ENCODE measurements around the gene NT5C1B.

NT5C1B gene

DNA sequence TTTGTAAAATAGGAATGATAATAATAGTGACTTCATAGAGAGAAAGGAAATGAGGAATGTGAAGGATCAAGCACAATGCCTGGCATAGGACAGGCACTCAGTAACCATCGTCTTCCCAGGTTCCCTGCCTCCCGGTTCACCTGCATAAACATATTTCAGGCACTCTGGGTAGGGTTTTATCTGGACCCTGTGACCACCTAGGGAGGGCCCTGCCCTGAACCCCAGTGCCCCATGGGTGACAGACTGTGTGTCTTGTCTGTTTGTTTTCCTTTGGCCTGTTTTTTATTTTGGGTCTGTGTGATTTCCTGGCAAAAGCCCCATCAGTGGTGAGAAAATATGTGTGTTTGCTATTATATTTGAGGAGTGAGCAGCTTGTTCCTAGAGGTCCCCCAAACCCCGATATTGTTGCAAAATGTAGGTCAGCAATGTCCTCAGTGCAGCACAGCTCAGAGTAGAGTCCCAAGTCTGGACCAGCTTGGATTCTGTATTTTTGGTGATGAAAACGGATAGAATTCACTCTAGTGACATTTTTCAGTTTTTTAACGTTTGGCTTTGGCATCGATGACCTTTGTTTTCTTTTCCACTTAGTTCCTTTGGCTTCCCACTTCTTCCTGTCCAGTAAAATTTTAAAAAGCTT lies 9.6 kb upstream of the NT5C1B start:
- no peak for DNase-seq

DNA sequence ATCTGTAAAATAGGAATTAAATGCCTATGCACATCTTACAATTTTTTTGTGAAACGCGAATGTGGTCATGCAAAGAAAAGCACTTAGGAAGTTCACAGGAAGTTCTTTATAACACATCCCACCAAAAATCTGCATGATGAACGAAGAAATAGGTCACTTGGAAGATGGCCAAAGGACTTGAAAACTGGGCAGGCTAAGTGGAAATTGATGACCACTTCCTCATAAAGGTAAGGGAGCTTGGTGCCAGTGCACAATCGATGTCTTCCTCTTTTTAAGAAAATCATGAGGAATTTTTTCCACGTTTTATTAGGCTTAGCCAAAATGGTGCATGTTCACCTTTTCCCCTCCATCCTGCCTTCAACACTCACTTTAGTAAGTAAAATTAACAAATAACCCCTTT lies 8.2 kb upstream of the NT5C1B start:
- DNase-seq = no peak

DNA sequence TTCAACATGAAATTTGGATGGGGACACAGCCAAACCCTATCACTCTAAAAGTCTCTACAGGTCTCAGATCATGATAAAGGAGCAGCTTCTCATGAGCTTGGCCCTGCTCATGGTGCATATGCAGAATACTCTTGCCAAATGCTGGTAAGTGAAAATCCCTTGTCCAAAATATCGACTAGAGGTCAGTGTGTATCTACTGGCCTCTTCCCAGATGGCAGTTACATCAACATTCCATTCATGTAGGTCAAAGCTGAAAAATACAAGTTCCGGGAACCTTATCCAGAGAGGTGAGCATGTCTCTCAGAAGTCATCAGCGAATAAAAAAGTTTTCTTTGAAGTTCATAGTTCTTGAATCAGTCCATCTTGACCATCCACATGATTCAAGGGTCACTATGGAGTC lies 7.6 kb upstream of the NT5C1B start:
- no peak for DNase-seq

DNA sequence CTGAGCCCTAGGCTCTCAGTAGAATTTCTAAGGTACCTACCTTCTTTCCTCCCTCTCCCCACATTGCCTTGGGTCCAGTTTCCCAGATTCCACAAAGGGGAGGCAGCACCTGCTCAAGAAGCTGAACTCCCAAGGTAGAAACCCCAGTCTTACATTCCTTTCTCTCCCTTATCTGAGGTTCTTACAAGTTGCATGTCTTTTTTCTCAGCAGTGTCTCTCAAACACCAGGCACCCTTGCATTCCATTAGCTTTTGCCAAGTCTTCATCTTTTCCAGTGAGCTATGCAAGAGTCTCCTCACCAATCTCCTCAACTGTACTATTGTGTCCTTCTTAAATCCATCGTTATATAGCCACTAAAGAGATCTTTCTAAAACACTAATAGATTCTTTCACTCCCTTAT lies 4.1 kb upstream of the NT5C1B start:
- no peak for DNase-seq

DNA sequence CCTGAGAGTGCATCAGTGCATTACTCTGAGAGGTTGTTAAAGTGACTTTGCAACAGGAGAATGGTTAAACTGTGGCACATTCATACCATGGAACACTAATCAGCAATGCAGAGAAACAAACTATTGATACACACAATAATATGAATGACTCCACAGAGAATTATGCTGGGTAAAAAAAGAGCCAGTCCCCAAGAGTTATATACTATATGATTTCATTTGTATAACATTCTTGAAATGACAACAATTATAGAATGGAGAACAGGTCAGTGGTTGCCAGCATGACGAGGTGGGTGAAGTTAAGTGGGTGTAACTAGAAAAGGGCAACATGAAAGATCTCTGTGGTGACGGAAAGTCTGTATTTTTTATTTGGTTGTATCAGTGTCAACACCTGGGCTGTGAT lies 3.0 kb upstream of the NT5C1B start:
- DNase-seq = no peak

DNA sequence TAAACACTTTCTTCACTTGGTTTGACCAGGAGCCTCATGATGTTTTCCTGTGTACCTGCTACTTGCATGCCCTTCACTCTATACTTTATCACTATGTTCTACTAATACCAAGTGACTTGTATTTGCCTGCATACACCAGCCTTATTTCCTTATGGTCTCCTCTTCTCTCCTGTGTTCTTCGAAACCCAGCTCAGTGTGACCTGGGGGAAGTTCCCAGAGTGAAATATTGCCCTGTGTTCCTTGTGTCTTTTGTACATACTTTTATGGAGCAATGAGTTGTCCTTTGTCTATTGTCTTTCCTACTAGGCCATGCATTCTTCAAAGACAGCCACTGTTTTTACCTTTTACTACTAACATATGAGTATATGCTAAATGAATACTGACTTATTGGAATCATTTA lies 567 bp downstream of the NT5C1B start:
- no peak for DNase-seq

DNA sequence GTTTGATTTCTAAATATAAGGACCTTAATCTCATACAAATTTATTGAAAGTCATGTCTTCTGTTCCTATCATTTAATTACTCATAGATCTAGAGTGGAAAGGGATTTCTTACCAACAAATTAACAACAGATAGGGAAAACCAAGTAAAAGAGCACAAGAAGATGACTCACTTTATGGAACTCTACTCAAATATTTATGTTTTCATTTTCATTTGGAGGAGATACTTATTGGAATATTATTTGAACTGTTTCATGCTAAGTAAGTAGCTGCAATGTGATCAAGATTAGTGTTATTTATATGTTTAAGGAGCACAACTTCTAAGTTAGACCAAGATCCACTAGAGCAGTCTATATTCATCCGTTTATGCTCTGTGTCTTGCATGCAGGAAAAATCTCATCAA lies 1.3 kb downstream of the NT5C1B start:
- DNase-seq = no peak

DNA sequence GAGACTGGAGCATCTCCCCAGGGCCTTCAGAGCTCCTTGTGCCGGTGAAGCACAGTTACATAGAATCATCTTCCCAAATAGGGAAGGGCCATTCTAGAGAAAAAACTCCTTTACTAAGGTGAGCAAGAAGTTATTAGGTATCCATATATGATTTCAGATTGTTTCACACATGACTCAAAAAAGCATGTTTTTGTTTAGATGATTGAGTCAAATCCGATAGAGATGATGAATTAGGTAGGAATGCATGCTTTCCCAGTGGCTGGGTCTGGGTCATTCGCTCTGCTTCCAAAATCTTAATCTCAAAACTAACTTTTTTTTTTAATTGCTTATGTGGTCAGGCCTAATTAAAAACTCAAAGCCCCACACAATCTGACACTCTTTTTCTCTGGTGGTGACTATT lies 3.8 kb downstream of the NT5C1B start:
- DNase-seq = no peak

DNA sequence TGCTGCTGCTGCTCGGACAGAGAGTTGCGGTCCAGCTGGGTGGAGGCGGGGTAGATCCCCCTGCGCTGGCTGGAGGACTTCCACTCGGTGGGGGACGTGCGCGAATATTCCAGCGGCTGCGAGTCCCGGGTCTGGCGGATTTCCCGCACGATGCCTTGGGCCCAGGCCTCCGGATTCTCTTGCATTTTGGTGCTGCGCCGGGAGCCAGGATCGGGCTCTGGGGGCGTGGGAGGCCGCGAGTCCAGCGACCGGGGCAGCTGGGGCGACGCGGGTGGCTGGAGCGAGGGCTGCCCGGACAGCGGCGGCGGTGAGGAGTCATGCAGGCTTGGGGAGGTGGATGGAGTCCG lies 4.8 kb downstream of the NT5C1B start:
- no peak for DNase-seq

DNA sequence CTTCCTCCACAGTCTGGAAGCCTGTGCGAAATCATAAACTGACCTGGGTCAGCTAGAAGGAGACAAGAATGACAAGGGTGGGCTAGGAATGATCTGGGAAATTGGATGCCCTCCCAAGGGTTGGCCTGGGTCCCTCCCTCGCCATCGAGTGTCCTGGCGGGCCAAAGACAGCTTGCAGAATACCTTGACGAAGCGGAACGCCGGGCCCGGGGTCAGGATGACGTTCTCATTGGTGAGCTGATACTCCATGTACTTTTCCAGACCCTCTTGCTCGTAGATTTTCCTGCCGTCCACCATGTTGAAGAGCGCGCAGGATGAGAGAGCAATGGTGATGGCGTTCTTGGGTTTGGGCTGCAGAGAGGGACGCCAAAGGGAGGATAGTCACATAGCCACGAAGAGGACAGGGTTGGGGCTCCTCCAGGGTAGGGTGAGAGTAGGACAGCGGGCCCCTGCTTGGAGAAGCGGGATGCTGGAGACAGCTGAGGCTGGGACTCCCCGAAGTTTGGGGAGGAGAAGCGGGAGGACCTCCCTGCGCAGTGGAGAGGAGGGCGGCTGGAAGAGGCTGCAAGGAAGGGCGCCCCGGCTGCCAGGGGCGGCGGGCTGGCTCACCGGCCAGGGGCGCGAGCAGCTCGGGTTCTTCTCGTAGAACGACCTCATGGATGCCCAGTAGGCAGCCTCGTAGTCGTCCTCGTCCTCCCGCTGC lies 5.3 kb downstream of the NT5C1B start:
- no peak for DNase-seq

DNA sequence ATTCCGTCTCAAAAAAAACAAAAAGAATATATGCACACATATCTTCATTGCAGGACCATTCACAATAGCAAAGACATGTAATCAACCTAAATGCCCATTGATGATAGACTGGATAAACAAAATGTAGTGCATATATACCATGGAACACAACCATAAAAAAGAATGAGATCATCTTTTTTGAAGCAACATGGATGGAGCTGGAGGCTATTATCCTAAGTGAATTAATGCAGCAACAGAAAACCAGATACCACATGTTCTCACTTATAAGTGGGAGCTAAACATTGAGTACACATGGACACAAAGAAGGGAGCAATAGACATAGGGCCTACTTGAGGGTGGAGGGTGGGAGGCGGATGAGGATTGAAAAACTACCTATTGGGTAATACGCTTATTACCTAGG lies 8.8 kb downstream of the NT5C1B start:
- DNase-seq = no peak

DNA sequence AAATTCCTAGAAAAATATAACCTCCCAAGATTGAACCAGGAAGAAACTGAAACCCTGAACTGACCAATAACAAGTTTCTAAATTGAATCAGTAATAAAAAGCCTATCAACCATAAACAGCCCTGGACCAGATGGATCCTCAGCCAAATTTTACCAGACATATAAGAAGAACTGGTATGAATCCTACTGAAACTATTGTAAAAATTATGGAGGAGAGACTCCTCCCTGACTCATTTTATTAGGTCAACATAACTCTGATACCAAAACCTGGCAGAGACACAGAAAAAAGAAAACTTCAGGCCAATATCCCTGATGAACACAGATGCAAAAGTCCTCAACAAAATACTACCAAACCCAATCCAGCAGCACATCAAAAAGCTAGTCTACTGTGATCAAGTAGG lies 11.3 kb downstream of the NT5C1B start:
- DNase-seq = no peak

DNA sequence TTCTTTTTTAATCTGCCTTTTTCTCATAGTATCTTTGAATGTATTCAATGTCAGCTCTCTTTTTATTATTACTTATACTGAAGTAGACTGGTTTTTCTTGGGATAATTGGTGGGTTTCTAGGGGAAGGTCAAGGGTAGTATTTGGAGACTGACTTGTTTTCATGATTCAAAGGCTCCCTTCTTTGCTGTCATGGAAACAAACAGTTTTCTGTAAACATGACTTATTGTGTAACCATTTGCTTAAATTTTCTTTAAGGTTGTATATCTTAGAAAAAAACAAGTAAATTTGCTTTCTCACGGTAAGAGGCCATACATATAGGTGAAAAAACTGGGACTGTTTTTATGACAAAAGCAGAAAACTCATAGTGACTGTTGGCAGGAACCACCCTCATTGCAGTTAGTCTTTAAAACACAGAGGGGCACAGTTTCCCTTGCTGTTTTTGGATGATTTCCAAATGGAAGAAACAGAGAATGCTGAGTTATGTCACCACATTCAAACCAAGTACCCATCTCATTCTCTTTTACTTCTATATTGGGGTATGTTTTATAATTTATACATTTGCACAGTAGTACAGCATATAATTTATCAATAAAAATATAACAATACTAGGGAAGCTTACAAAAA lies 23.1 kb downstream of the NT5C1B start:
- no peak for DNase-seq

DNA sequence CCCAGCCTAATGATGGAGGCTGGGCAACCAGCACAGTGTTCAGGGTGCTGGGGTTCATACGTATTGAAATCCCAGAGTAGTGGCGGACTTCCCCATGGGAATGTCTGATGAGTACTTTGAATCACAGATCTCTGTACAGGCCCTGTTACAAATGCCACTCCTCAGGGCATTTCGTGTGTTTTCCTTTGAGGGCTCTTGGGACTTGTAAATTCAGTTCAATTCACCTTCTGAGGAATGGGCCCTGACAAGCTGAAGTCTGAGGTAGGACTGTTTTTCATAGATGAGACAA lies 28.6 kb downstream of the NT5C1B start:
- DNase-seq = no peak

DNA sequence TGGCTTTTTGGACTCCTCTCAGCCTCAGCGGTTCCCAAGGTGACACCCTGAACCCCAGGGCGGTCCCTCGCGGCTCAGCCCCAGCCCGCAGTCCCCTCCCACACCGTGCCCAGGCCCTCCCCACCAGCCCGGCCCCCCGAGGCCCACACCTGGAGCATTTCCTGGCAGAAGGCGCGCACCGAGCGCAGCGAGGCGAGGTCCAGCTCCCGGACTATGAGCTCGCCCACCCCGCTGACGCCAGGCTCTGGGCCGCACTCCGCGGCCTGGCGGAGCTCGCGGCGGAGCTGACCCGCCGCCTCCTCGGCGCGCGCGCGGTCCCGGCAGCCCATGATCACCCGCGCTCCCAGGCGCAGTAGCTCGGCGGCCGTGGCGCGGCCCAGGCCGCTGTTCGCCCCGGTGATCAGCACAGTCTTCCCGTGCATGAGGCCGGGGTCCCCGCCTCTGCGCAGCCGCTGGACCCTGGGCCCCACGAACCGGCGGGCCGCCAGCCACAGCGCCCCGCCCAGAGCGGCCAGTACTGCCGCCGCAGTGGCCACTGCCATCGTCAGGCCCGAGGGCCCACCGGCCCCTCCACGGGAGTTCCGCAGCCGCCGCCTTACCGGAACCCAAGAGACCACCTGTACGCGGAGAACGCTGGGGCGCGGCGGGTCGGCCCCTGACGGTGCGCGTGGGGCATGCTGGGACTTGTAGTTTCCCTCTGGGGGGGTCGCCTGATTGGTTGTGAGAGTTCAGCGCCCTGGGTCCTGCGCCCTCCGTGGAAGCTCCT lies 29.2 kb downstream of the NT5C1B start, which contains the start of gene RDH14:
TSS of gene RDH14 (minus strand) at position 623 of the 766 bp plus-strand sequence. CDS start at position 542, 81 bp downstream.
- peak; percentile 96 for DNase-seq

DNA sequence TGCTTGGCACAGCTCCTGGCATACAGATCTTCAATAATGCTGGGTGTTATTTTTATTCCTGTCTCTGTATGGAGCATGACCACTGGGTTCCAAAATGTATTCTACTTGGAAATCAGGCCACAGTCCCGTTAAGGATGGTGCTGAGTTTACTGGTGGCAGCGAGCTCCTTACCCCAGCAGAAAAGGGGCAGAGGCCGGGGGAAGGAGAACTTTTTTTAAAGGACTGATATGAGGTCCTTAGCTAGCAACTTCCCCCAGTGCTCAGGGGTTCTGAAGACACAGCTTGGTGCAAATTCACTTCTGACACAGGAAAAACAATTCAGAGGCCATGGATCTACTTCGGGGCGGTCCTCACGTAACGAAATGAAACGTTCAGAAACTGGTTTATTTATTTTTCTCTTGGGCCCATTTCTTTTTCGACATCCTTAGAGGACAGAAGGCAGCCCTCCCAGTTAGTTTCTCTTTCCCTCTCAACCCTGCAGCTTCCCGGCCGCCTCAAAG lies 29.8 kb downstream of the NT5C1B start:
- DNase-seq = no peak

DNA sequence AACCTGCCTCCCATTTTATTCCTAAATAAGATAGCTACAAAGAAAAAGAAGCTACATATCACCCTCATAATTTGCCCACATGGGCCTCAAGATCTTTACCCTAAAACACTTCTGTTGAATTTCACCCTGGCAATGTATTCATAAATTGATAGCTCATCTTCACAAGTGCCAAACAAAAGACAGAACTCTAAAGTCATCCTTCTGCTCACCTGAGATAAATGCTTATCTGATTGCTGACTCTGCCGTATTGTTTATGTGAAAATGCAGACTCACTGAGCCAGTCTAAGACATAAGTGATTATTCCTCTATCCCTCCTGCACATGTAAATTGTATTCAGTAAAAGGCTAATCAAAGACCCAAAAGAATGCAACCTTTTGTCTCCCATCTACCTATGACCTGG lies 30.9 kb downstream of the NT5C1B start:
- no peak for DNase-seq

DNA sequence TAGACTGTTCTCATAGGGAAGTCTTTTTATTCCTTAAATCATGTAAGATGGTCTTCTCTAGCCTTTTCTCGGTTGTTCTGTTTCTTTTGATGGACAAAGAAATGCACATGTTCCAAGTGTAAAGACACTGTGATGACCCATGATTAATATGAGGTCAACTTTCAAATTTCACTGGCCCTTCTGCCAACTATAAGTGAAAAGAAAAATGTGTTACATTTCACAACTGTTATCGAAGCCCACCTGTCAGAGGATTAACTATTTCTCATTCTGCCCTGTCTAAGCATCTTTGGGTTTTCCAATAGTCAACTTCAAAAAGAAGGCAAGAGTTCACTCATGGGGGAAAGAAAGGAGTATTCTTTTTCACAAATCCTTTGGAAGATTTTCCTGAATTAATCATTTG lies 32.2 kb downstream of the NT5C1B start:
- no peak for DNase-seq

DNA sequence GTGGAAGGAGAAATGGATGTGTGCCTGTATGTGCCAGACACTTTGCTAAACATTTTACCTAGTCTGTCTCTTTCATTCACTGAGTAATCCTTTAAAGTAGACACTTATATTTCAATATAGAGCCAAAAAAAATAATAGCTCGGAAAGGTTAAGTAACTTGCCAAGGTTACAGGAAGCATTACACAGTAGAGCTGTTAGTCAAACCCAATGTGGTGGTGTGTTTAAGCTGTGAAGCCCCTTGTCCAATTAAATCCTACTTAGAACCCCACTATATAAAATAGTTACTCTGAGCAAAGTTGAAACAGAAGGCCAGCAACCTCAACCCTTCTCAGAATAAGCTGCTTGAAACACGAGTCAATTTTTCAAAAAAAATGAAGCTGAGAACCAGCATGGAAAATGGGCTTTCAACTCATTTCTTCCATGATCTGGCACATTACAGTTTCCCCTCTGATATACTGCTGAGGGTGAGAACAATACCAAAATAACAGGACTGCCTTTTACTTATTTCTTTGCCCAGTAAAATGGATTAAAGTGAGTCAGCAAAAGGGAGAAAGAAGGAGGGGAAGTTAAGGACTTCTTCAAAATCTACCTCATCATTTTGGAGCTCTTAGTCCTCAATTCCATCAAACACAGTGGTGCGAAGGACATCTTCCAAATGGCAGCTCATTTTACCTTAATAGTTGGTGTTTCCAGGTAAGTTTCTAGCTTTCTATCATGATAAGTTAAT lies 36.9 kb downstream of the NT5C1B start:
- DNase-seq = no peak

DNA sequence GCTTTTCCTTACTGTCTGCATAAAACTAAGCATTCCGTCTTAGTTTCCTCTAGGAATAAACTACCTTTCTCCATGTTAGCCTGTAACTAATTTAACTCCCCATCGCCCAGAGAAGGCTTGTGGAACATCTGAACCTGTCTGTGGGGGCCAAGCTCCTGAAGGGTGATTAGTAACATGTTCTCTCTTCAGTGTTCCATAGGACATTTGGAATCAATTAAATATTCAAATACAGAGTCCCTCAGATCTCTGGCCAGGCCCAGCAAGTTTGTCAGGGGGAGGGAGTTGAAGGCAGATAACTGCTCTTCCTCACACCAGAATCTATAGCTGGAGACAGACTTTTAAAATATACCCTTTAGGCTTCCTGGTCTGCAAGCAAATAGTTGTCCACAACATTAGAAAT lies 37.7 kb downstream of the NT5C1B start:
- DNase-seq = no peak

DNA sequence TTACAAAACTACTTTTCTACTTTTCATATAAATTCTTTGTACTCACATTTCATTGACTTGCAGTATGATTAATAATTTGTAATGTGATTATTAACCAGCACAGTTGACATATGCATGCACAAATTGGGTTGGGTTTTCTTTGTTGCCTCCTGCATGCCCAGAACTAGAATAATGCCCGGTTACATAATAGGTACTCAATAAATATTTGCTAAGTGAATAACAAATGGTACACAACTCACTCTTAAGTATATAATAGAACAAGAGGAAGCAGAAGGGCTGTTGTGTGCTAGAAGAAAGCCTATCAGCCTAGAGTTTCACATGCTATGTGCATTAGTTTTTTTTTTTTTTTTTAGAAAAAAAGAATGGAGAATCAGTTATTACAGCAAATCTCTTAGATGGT lies 38.2 kb downstream of the NT5C1B start:
- DNase-seq = no peak

DNA sequence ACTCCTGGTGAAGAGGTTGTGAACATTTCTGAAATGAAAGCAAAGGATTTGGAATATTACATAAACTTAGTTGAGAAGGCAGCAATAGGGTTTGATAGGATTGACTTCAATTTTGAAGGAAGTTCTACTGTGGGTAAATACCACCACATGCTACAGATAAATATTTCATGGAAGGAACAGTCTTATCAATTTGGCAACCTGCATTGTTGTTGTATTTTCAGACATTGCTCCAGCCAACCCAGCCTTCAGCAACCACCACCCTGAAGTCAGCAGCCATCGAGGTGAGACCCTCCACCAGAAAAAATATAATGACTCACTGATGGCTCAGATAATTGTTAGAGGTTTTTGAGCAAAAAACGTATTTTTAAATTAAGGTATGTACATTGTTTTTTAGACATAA lies 38.9 kb downstream of the NT5C1B start:
- DNase-seq = no peak

DNA sequence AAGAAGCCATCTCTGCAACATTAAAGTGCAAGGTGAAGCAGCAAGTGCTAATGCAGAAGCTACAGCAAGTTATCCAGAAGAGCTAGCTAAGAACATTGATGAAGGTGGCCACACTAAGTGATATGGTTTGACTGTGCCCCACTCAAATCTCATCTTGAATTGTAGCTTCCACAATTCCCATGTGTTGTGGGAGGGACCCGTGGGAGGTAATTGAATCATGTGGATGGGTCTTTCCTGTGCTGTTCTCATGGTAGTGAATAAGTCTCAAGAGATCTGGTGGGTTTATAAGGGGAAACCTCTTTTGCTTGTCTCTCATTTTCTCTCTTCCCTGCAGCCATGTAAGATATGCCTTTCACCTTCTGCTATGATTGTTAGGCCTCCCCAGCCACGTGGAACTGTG lies 40.3 kb downstream of the NT5C1B start:
- DNase-seq = no peak

Data from right hindlimb (tissue), 1 donor.